SK-N-MC (cell line): ENCODE data around the gene RNF148.

Experiments
- DNase-seq: peaks from one replicate; pipeline ENCODE4 v3.0.0-alpha.2; 2011; ENCODE audit warnings: low read depth, low spot score
- H3K27ac ChIP-seq: fragments of 200-600 bp; sonication (generic); 2 replicates; pipeline ENCODE4 v1.5.1; 2016; ENCODE audit warnings: mixed run types
- H3K36me3 ChIP-seq: fragments of 200-600 bp; sonication (generic); 2 replicates; pipeline ENCODE4 v1.6.1; 2017; ENCODE audit warnings: antibody characterized with exemption, low read length, mixed read lengths; ENCODE audit not compliant: insufficient read depth
- H3K4me3 ChIP-seq: fragments of 200-600 bp; sonication (generic); 2 replicates; pipeline ENCODE4 v1.5.1; 2016
- H3K9ac ChIP-seq: fragments of 200-600 bp; sonication (generic); 2 replicates; pipeline ENCODE4 v1.8.0; 2017; ENCODE audit warnings: mixed run types, mixed read lengths; ENCODE audit not compliant: insufficient read length
- H3K9me3 ChIP-seq: fragments of 200-600 bp; sonication (generic); 2 replicates; pipeline ENCODE4 v1.6.1; 2017; ENCODE audit warnings: low read depth, mild to moderate bottlenecking, antibody characterized with exemption, low read length, moderate library complexity, mixed read lengths
- EZH2 ChIP-seq: fragments of 200-600 bp; sonication (generic); IDR thresholded peaks from one replicate; pipeline ENCODE4 v1.6.1; 2017; ENCODE audit warnings: antibody characterized with exemption
- FOXP2 ChIP-seq: optimal IDR thresholded peaks from 2 replicates; pipeline ENCODE3; 2011; ENCODE audit warnings: mild to moderate bottlenecking, moderate library complexity; ENCODE audit not compliant: insufficient read depth; ENCODE audit errors: extremely low read length, control extremely low read depth
- POLR2AphosphoS5 ChIP-seq: IDR thresholded peaks from 2 replicates; pipeline ENCODE4 v1.6.1; 2012; ENCODE audit warnings: mild to moderate bottlenecking, low read depth, low read length, borderline replicate concordance

Gene RNF148

GRCh38 chr7:122699017-122699416, 3.7 kb downstream of the RNF148 start, which contains the start of gene RNF133:
TSS of gene RNF133 (minus strand) at chr7:122699117. CDS start at chr7:122698918, 199 bp downstream.
- DNase-seq: no peak
- Histone ChIP-seq H3K27ac (no peak within 1 kb of the TSS), H3K9ac (no peak within 1 kb of the TSS), H3K9me3 (no peaks in the 10 kb centered on the region), H3K4me3 (no peak within 1 kb of the TSS), H3K36me3 (no peaks in the 10 kb centered on the region; the same call in 1 of the 2 replicates)
- TF ChIP-seq EZH2: no peak
- TF ChIP-seq POLR2AphosphoS5: no peak
- no peak for TF ChIP-seq FOXP2

DNA sequence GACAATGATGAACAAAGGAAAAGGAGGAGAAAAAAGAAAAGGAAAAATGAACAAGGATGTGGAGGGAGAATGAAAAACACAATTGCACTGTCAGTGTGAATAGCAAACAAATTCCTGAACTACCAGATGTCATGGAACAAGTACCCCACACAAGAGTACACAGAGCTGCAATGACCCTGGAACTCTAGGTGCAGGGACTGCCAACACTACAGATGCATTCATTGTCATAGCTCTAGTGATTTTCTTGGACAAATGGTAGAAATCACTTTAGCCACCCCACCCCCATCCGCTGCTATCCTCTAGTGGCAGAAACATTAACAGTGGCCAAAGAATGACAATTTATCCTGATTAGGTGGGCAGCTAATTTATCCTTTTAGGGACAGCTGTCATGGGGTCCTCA, 6.9 kb downstream of the RNF148 start:
- H3K27ac ChIP-seq: no peak overlapping the region
- no peak overlapping the region for H3K9ac ChIP-seq
- no peak for DNase-seq
- H3K4me3 ChIP-seq: no peak overlapping the region
- TF ChIP-seq FOXP2 (no peak), POLR2AphosphoS5 (no peak), EZH2 (no peak)
- no peaks in the 10 kb centered on the region; the same call in 1 of the 2 replicates for H3K9me3 ChIP-seq
- no peaks in the 10 kb centered on the region for H3K36me3 ChIP-seq

GRCh38 chr7:122694697-122695096, 8.0 kb downstream of the RNF148 start:
- TF ChIP-seq POLR2AphosphoS5: no peak
- TF ChIP-seq FOXP2: no peak
- TF ChIP-seq EZH2: no peak
- no peak for DNase-seq
- Histone ChIP-seq H3K9me3 (no peaks in the 10 kb centered on the region; the same call in 1 of the 2 replicates), H3K36me3 (no peaks in the 10 kb centered on the region), H3K27ac (no peak overlapping the region), H3K4me3 (no peak overlapping the region), H3K9ac (no peak overlapping the region)

DNA sequence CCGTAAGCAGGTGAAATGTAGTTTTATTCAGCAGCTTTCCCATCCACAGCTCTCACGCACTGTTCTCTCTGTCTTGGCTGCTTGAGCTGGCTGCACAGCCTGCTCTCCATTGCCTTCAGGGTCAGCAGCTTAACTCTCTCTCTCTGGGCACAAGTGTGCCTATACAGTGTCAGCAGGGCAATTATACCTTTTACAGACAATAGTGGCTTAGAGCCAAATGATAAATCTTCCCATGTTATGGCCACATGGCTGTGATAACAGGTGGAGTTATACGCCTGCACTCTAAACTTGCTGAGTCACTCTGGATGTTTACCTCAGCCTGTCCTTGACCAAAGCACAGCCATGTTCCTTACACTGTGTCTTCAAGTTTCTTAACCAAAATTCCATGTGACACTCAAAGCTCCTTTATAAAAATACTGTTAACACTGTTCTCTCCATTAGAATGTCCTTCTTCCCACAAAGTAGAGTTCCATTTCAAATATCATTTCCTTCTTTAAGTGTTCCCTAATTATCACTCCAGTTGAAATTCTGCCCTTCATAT, 9.9 kb downstream of the RNF148 start:
- no peak overlapping the region for H3K27ac ChIP-seq
- no peak for DNase-seq
- no peaks in the 10 kb centered on the region for H3K36me3 ChIP-seq
- no peak overlapping the region for H3K9ac ChIP-seq
- TF ChIP-seq FOXP2: no peak
- TF ChIP-seq POLR2AphosphoS5: no peak
- no peak for TF ChIP-seq EZH2
- H3K4me3 ChIP-seq: no peak overlapping the region
- H3K9me3 ChIP-seq: no peaks in the 10 kb centered on the region; the same call in 1 of the 2 replicates

DNA sequence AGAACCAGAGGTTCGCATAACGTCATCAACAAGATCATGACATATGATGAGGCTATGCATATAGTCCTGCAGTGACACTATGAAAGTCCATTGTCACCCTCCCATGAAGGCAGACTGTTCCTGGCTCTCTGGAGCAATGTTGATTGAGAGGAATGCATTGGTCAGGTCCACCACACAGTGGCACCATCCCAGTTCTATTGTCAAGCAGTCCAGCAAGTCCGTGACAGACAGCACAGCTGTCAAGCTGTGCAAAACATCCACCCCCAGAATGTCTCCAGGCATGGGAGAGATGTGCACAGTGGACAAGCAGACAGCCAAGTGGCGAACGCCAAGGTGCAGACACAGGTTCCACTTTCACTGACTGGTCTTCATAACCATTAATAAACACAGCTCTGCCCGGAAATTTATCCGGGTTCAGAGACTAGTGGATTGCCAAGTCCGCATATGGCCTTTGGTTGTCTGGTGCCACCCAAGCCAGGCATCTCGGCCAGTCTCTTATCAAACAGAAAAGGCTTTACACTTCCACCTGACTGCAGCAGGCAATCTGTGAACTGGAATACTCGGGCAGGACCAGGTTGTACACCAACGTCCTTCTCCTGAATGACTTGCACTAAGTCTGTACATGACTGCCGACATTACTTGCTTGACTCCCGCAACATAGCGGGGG, 11.0 kb downstream of the RNF148 start:
- TF ChIP-seq POLR2AphosphoS5 (no peak), FOXP2 (no peak), EZH2 (no peak)

GRCh38 chr7:122689346-122690109, 13.2 kb downstream of the RNF148 start:
- Histone ChIP-seq H3K4me3 (no peak overlapping the region), H3K27ac (no peak overlapping the region), H3K9ac (no peak overlapping the region), H3K36me3 (no peaks in the 10 kb centered on the region), H3K9me3 (no peaks in the 10 kb centered on the region; the same call in 1 of the 2 replicates)
- no peak for DNase-seq
- TF ChIP-seq POLR2AphosphoS5: no peak
- TF ChIP-seq FOXP2: no peak
- TF ChIP-seq EZH2: no peak

More for the DNA sequence above, 11.0 kb downstream of the RNF148 start:
- Histone ChIP-seq H3K9me3 (no peaks in the 10 kb centered on the region; the same call in 1 of the 2 replicates), H3K27ac (no peak overlapping the region), H3K4me3 (no peak overlapping the region), H3K9ac (no peak overlapping the region), H3K36me3 (no peaks in the 10 kb centered on the region)
- no peak for DNase-seq

DNA sequence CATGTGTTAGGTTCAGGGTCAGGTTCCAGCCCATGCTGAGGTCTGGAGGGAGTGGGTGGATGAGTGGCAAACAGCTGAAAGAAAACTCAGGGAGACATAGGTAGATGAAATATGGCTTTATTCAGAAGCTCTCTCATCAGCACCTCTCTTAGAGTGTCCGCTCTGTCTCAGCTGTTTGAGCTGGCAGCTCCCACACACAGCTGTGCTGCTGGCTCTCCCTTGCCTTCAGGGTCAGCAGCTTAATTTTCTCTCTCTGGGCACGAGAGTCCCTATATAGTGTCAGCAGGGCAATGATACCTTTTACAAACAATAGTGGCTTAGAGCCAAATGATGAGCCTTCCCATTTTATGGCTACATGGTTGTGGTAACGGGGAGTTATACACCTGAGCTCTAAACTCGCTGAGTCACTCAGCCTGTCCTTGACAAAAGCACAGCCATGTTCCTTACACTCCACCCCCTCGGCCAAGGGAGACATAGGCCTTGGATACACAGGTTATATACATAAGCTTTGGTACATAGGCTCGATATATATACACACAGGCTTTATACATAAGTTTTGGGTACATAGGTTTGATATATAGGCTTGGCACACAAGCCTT, 14.2 kb downstream of the RNF148 start:
- TF ChIP-seq FOXP2: no peak
- Histone ChIP-seq H3K27ac (no peak overlapping the region), H3K4me3 (no peak overlapping the region), H3K36me3 (no peaks in the 10 kb centered on the region), H3K9me3 (no peaks in the 10 kb centered on the region; the same call in 1 of the 2 replicates), H3K9ac (no peak overlapping the region)
- DNase-seq: no peak

- no peak overlapping the region for H3K9ac ChIP-seq
- DNase-seq: no peak
- H3K27ac ChIP-seq: no peak overlapping the region
- no peaks in the 10 kb centered on the region for H3K36me3 ChIP-seq
- no peak overlapping the region for H3K4me3 ChIP-seq
- TF ChIP-seq POLR2AphosphoS5: no peak
- no peak for TF ChIP-seq FOXP2
- TF ChIP-seq EZH2: no peak
- H3K9me3 ChIP-seq: no peaks in the 10 kb centered on the region
These were observed 16.3 kb downstream of the RNF148 start for GRCh38 chr7:122686360-122686878.
